Mesendoderm (in vitro differentiated cells): Measurements from ENCODE around the gene LCMT2.

ENCODE experiments used
- DNase-seq: peaks from one replicate; pipeline ENCODE4 v3.0.0; 2013
- H2AK5ac ChIP-seq: 2 replicates; pipeline ENCODE4 v1.6.1; 2013; ENCODE audit warnings: low read length, inconsistent platforms
- H2BK120ac ChIP-seq: 2 replicates; pipeline ENCODE4 v1.6.1; 2013; ENCODE audit warnings: low read depth, mild to moderate bottlenecking, low read length, moderate library complexity, mixed read lengths
- H2BK15ac ChIP-seq: replicated peaks from 2 replicates; pipeline ENCODE4 v1.6.1; 2013; ENCODE audit warnings: low read depth, mild to moderate bottlenecking, moderate library complexity
- H2BK5ac ChIP-seq: 2 replicates; pipeline ENCODE4 v1.6.1; 2013; ENCODE audit warnings: low read length, inconsistent platforms
- H3K18ac ChIP-seq: 2 replicates; pipeline ENCODE4 v1.6.1; 2013; ENCODE audit warnings: mild to moderate bottlenecking, low read length, mixed read lengths
- H3K23ac ChIP-seq: one replicate; pipeline ENCODE4 v1.6.1; 2013; ENCODE audit warnings: low read length
- H3K27ac ChIP-seq: 2 replicates; pipeline ENCODE4 v1.5.1; 2013; ENCODE audit warnings: low read depth, mild to moderate bottlenecking, inconsistent platforms, low read length, moderate library complexity
- H3K27me3 ChIP-seq: 2 replicates; pipeline ENCODE4 v1.6.1; 2013; ENCODE audit warnings: low read length, control low read depth, mild to moderate bottlenecking, inconsistent platforms; ENCODE audit not compliant: insufficient read depth, poor library complexity
- H3K36me3 ChIP-seq: 2 replicates; pipeline ENCODE4 v1.6.1; 2013; ENCODE audit warnings: low read length, inconsistent platforms; ENCODE audit not compliant: control insufficient read depth, insufficient read depth
- H3K4ac ChIP-seq: one replicate; pipeline ENCODE4 v1.6.1; 2013; ENCODE audit warnings: low read depth, mild to moderate bottlenecking, low read length, moderate library complexity
- H3K4me1 ChIP-seq: 2 replicates; pipeline ENCODE4 v1.6.1; 2013; ENCODE audit warnings: low read depth, low read length, inconsistent platforms; ENCODE audit not compliant: control insufficient read depth
- H3K4me2 ChIP-seq: 2 replicates; pipeline ENCODE4 v1.6.1; 2013; ENCODE audit warnings: low read length
- H3K4me3 ChIP-seq: 2 replicates; pipeline ENCODE4 v1.5.1; 2013; ENCODE audit warnings: mild to moderate bottlenecking, low read length
- H3K56ac ChIP-seq: one replicate; pipeline ENCODE4 v1.6.1; 2013; ENCODE audit warnings: low read length
- H3K79me1 ChIP-seq: 2 replicates; pipeline ENCODE4 v1.6.1; 2013; ENCODE audit warnings: low read length, inconsistent platforms
- H3K79me2 ChIP-seq: 2 replicates; pipeline ENCODE4 v1.6.1; 2013; ENCODE audit warnings: mild to moderate bottlenecking, low read length; ENCODE audit not compliant: control insufficient read depth, insufficient read depth
- H3K9ac ChIP-seq: 2 replicates; pipeline ENCODE4 v1.6.1; 2013; ENCODE audit warnings: low read length, inconsistent platforms
- H4K5ac ChIP-seq: one replicate; pipeline ENCODE4 v1.6.1; 2013; ENCODE audit warnings: low read length
- H4K8ac ChIP-seq: one replicate; pipeline ENCODE4 v1.6.1; 2013; ENCODE audit warnings: low read depth, mild to moderate bottlenecking, control low read depth, low read length, moderate library complexity
- WGBS: extraction: QIAGEN DNeasy Blood & Tissue Kit; methylation state at CpG from one replicate; pipeline ENCODE4 v1.1.7; 2013; ENCODE audit warnings: low lambda C conversion rate, missing lambda C conversion rate; ENCODE audit not compliant: insufficient coverage; ENCODE audit errors: extremely low coverage; 5-methylcytosine and 5-hydroxymethylcytosine counted together

LCMT2 gene

DNA sequence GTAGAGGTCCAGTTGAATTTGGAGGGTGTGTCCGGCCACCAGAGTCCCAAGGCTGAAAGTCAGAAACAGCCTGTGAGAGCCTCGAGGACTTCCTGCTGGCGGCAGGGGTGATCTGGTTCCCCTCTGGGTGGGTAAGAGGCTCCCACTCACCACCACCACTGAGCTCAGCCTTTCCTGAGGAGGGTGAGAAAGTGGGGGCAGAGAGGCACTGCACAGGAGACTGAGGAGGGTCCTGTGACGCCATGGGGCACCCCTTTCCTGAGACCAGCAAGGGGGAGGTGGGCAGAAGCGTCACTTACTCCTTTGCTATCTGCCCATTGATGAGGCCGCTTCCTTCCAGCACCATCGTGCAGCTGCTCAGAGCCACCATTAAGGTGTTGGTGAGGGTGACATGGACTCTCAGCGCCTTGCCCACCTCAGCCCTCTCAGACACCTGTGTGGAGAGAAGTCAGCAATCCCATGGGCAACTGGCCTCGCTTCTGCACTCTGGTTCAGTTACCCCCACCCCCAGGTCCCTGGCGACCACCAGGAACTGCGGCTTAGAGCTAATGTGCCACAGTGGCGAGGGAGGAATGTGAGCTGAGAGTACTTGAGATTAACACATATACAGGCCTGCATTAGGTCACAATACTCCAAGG is 53.7 kb downstream of the LCMT2 start:
- no peak overlapping the region for H3K4me2 ChIP-seq
- H3K79me1 ChIP-seq: no peaks in the 10 kb centered on the region
- no peak overlapping the region for H4K5ac ChIP-seq
- H3K36me3 ChIP-seq: no peaks in the 10 kb centered on the region
- H4K8ac ChIP-seq: no peak overlapping the region
- no CpG with 5 or more reads among the region's 12 CpGs for WGBS
- no peak for DNase-seq
- no peaks in the 10 kb centered on the region for H3K79me2 ChIP-seq
- H3K4me1 ChIP-seq: no peaks in the 10 kb centered on the region
- no peak overlapping the region for H3K4me3 ChIP-seq
- H3K23ac ChIP-seq: no peak overlapping the region
- H3K56ac ChIP-seq: no peak overlapping the region
- no peak overlapping the region for H2BK5ac ChIP-seq
- H3K27ac ChIP-seq: no peak overlapping the region
- no peak overlapping the region for H3K9ac ChIP-seq
- no peak overlapping the region for H3K18ac ChIP-seq
- H3K4ac ChIP-seq: no peak overlapping the region
- H3K27me3 ChIP-seq: no peaks in the 10 kb centered on the region
- H2AK5ac ChIP-seq: no peak overlapping the region
- no peak overlapping the region for H2BK120ac ChIP-seq
- H2BK15ac ChIP-seq: no peak overlapping the region

DNA sequence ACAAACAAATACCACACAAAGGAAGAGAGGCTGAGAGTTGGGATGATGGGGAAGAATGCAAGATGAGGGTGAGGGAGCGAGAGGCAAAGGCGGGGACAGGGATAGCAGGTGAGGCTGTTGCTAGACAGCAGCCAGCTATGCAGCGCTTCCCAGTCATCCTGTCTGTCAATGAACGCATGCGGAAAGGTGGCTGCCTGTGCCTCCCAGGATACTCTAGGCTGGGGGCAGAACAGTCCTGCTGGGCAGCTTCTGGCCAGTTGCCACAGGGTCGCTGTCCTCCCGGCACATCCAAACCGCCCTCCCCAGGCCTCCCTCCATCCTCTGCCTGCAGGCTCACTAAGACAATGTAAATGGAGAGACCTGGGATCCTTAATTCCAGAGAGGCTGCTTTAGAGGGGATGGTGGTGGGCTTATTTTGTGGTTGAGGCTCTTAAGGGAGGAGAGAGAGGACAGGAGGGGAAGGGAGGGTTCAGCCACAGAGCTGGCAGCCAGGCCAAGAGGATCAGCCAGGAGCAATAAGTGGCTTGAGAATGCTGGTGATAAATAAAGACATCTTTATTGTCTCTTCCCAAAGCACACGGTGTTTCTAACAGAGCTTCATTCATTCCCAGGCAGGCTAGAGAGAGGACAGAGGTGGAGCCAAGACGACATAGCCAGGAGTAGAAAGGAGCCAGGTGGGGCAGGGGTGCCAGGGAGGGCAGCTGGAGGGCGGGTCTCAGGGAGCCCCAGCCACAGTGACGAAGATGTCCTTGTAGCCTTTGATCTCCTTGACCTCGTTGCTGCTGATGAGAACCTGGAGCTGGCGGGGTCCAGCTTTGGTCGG is 54.4 kb downstream of the LCMT2 start:
- H3K79me2 ChIP-seq: no peaks in the 10 kb centered on the region
- H3K36me3 ChIP-seq: no peaks in the 10 kb centered on the region
- no peak overlapping the region for H3K4me3 ChIP-seq
- no peak overlapping the region for H3K18ac ChIP-seq
- H3K4me2 ChIP-seq: no peak overlapping the region
- no peak overlapping the region for H2AK5ac ChIP-seq
- H4K5ac ChIP-seq: no peak overlapping the region
- H4K8ac ChIP-seq: no peak overlapping the region
- H3K56ac ChIP-seq: no peak overlapping the region
- H3K79me1 ChIP-seq: no peaks in the 10 kb centered on the region
- no peak overlapping the region for H2BK120ac ChIP-seq
- H2BK5ac ChIP-seq: no peak overlapping the region
- WGBS: no CpG with 5 or more reads among the region's 15 CpGs
- H2BK15ac ChIP-seq: no peak overlapping the region
- H3K4ac ChIP-seq: no peak overlapping the region
- H3K27ac ChIP-seq: no peak overlapping the region
- H3K4me1 ChIP-seq: no peaks in the 10 kb centered on the region
- H3K9ac ChIP-seq: no peak overlapping the region
- DNase-seq: no peak
- H3K23ac ChIP-seq: no peak overlapping the region
- no peaks in the 10 kb centered on the region for H3K27me3 ChIP-seq

DNA sequence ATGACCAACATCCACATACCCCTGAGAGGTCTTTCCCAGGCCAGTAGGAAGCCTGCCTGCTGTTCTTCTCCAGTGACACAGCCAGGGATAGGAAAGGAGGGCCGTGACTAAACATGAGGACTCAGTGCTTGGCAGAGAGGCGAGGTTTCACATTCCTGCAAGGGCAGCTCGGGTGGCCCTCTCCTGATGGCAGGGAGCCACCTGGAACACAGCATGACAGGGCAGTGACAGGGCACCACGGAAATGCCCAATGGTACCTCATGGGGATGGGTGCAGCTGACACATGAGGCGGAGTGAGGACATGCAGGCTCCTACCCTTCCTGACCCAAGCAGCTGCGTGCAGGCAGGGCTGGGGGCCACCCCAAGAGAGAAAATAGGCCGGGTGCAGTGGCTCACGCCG is 56.2 kb downstream of the LCMT2 start:
- no peaks in the 10 kb centered on the region for H3K79me2 ChIP-seq
- no peak overlapping the region for H3K56ac ChIP-seq
- H2AK5ac ChIP-seq: no peak overlapping the region
- no peak overlapping the region for H2BK15ac ChIP-seq
- no peak overlapping the region for H4K5ac ChIP-seq
- no peaks in the 10 kb centered on the region for H3K27me3 ChIP-seq
- H4K8ac ChIP-seq: no peak overlapping the region
- no peaks in the 10 kb centered on the region for H3K4me1 ChIP-seq
- H2BK5ac ChIP-seq: no peak overlapping the region
- H3K4ac ChIP-seq: no peak overlapping the region
- no peaks in the 10 kb centered on the region for H3K36me3 ChIP-seq
- H2BK120ac ChIP-seq: no peak overlapping the region
- no peak overlapping the region for H3K23ac ChIP-seq
- WGBS: no CpG with 5 or more reads among the region's 9 CpGs
- no peak overlapping the region for H3K4me3 ChIP-seq
- no peak overlapping the region for H3K18ac ChIP-seq
- H3K79me1 ChIP-seq: no peaks in the 10 kb centered on the region
- H3K9ac ChIP-seq: no peak overlapping the region
- DNase-seq: no peak
- H3K4me2 ChIP-seq: no peak overlapping the region
- no peak overlapping the region for H3K27ac ChIP-seq
